NCI-H1694 (cell line): Measurements from ENCODE around the gene GRB7.
"Not testable (repeated sequence)": the region's sequence is repeated elsewhere in the genome, so short reads cannot be mapped to it uniquely, and the experiment has no call there.

Experiments
- DNase-seq: peaks from one replicate; lab custom pipeline; 2025; lab: John Stamatoyannopoulos, UW

The GRB7 gene

DNA sequence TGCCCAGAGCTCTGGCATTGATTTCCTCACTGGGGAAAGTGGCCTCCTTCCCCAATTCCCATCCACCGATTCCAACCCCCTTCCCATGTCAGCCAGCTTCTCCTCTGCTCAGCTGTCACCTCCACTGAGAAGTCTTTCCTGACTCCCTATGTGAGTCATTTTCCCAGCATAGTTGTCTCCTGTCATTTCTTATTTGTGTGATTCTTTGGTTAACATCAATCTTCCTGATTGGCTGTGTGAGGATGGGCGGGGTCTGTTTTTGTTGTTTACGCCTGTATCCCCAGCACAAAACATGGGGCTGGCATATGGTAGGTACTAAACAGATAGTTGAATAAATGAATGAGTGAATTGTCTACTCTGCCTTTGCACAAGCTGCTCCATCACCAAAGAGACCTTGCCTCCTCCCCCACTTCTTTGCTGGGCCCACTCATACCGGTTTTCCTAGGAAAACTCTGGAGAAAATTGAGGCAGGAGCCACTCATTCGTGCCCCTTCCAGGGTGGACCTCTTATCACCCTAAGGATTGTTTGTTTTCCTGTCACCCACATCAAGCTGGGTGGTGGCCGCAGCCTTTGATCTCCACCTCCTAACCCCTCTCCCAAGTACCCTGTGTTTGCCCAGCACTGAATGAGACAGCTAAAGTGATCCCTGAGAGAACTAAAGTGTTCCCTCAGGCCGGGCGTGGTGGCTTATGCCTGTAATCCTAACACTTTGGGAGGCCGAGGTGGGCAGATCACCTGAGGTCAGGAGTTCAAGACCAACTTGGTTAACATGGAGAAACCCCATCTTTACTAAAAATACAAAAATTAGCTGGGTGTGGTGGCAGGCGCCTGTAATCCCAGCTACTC, 1.2 kb upstream of the GRB7 start:
- no peak for DNase-seq

DNA sequence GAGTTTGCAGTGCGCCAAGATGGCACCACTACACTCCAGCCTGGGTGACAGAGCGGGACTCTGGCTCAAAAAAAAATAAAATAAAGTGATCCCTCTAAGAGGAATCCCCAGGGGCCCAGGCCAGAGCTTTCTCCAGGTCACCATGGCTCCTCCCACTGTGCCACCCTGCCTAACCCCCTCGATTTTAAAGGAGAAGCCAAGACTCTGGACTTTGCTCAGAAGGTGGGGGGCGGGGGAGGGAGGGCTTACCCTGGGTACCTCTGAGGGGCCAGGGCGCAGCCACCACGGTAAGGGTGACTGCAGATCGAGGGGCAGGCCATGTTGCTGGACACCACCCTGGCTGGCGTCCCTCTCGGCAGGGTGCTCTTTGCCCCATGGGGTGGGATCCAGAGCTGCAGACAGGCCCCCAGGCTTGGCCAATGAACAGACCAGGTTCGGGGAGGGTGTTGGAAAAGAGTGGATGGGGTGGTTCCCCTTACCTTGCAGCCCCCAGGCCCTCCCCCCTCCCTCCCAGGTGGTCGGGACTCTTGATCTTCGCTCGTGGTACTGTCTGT, 455 bp upstream of the GRB7 start:
- DNase-seq: no peak

DNA sequence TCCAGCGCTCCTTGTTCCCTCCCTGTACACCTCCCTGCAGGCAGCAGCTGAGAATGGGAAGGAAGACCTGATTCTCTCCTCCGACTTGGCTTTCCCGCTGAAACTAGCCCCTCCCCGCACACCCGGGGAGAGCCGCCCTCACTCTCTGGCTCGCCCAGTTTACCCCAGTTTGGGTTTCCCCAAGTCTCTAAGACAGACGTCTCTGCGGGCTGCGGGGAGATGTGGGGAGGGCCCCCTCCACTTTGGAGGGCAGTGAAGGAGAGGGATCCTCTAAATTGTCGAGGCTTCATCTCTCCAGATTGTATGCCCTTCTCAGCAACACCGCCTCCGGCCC, 797 bp downstream of the GRB7 start:
- DNase-seq: no peak

DNA sequence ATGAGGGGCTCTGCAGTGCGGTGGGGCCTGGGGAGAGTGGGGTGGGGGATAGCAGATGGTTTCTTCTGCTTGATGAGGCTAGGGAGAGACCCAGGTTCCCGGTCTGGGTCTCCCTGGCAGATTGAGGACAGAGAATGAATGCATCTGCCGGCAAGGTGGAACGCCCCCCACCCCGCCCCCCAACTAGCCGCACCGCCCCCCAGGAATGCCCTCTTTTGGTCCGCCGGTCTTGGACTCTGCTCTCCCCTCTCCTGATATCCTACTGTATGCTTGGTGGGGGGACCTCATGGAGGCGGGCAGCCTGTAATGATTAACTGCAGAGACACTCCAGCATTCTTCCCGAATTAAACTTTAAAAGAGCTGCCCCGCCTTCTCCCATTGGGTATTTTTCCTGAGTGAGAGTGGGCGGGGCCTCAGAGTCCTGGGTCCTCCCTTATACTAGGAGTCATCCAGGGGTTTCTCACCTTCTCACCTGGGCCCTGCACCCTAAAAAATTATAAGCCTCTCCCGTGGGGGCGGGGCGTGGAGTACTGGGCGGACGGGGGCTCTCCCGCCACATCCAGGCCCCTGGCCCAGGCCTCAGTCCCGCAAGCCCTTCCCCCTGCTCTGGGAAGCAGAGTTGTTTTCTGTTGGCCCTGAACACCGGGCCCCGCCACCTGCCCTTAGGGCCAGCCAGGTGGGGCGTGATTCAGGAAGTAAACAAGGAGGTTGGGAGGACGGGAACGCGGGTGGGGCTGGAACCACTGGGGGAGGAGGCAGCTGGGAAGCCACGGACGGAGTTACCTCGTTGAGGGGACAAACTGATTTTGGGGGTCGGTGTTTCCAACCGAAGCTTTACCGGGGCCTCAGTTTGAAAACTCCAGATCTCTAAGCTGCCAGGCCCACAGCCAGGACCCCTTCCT, 1.5 kb downstream of the GRB7 start:
- no peak for DNase-seq

DNA sequence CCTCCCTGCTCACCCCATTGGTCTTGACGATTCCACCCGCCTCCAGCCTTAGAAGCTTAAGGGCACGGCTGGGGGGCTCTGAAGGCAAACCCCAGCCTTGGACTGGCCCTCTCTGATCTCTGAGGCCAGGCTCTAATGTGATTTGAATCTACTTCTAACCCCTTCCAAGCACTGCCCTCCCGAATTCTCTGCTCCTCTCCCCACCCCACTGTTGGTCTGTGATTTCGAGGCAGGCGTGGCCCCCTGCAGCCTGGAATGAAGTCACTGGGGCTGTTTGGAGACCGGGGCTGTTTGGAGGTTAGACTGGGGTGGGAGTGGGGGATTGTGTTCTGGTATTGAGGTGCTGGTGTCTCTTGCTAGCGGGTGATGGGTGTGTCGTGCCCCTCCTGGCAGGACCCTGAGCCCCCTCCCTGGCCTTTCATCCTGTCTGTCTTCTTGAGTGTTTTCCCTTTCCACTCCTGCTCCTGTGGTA, 2.2 kb downstream of the GRB7 start:
- DNase-seq: no peak

DNA sequence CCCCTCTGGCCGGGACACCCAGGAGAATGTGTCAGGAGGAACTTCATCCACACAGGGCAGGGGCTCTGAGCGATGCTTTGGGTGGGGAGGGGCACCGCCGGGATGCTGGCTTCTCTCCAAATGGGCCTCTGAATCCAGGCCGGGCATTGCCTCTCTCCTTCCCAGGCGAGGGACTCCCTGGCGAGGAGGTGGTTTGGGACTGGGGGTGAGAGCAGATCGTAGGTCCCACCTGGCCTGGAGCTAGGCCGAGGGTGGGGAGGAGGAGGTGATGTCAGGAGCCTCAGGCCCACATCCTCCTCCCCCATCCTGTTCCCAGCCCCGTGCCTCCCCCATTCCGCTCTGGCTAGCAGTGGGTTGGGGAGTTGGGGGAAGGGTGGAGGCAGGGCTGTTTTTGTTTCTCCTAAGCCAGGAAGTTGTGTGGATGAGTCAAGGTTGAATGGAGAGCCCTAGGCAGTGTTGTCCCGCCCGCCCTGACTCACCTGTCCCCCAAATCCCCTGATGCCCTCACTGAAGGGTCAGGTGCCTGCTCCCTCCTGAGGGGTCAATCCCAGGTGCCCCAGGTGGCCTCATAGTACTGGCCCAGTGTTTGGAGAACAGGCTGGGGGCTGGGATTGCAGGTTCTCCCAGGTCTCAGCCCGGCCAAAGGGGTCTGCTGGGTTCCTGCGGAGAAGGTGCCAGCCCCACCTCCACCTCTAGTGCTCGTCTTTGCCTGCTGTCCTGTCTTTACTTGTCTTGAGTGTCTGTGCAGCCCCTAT, 2.8 kb downstream of the GRB7 start:
- DNase-seq: no peak

DNA sequence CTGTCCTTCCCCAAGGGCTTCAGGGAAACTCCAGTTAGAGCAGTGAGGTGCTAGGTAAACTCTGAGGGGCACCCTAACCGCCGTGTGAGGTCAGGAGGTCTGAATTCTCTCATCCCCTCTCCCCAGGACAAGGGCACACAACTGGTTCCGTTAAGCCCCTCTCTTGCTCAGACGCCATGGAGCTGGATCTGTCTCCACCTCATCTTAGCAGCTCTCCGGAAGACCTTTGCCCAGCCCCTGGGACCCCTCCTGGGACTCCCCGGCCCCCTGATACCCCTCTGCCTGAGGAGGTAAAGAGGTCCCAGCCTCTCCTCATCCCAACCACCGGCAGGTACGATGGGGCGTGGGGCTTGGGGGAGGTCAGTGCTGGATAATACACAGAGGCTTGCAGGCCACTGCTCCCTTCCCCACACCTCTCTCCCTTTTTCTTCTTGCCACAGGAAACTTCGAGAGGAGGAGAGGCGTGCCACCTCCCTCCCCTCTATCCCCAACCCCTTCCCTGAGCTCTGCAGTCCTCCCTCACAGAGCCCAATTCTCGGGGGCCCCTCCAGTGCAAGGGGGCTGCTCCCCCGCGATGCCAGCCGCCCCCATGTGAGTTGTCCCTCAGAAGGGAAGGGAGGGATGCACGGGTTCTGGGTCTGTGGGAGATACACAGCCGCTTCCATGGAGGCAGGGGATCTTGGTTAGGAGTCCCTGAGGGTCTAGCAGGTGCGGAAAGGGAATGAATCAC, 4.6 kb downstream of the GRB7 start:
- no peak for DNase-seq

DNA sequence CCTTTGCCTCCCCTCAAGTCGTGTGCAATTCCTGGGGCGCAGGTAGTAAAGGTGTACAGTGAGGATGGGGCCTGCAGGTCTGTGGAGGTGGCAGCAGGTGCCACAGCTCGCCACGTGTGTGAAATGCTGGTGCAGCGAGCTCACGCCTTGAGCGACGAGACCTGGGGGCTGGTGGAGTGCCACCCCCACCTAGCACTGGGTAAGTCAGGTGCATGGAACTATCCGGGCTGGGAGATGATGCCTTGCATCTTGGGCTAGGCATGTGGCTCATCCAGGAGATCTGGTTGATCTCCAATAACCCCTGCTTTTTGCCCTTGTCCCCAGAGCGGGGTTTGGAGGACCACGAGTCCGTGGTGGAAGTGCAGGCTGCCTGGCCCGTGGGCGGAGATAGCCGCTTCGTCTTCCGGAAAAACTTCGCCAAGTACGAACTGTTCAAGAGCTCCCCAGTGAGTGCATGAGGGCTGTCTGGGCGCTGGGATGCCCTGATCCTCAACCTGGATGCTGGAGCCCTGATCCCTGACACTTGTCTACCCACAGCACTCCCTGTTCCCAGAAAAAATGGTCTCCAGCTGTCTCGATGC, 5.2 kb downstream of the GRB7 start:
- no peak for DNase-seq

DNA sequence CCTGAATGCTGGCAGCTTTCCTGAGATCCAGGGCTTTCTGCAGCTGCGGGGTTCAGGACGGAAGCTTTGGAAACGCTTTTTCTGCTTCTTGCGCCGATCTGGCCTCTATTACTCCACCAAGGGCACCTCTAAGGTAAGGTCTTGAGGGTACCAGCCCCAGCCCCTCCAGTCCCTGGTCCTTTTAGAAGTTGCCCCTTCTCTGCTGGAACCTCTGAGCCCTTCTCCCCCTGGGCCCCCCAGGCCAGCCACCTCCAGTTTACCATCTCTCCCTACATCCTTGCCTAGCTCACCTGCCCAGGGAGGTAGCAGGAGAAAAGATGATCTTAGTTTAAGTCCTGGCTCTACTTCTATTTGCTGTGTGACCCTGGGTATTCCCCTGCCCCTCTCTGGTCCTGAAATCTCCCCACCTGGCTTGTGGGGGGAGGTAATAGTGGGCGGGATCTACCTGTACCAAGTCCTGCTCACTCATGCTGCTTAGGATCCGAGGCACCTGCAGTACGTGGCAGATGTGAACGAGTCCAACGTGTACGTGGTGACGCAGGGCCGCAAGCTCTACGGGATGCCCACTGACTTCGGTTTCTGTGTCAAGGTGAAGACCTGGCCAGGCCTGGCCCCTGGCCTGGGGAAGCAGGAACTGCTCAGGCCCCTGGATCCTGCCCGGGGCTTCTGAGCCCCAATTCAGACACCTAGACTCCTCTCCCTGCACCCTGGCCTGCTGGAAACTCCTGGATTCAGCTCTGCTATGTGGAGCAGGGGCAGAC, 6.5 kb downstream of the GRB7 start:
- DNase-seq: no peak

DNA sequence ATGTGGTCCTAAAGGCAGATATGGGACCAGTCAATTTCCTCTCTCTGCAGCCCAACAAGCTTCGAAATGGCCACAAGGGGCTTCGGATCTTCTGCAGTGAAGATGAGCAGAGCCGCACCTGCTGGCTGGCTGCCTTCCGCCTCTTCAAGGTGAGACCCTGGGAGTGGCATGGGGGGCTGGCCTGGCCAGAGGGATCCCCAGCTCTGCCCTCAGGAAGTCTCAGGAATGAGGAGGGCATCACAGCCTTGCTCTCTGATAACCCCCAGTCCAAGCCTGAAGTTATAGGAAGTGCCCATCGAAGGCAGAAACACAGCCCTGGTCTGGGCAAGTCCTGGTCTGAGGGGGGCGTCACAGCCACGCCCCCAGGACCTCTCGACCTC, 7.1 kb downstream of the GRB7 start:
- DNase-seq: no peak

DNA sequence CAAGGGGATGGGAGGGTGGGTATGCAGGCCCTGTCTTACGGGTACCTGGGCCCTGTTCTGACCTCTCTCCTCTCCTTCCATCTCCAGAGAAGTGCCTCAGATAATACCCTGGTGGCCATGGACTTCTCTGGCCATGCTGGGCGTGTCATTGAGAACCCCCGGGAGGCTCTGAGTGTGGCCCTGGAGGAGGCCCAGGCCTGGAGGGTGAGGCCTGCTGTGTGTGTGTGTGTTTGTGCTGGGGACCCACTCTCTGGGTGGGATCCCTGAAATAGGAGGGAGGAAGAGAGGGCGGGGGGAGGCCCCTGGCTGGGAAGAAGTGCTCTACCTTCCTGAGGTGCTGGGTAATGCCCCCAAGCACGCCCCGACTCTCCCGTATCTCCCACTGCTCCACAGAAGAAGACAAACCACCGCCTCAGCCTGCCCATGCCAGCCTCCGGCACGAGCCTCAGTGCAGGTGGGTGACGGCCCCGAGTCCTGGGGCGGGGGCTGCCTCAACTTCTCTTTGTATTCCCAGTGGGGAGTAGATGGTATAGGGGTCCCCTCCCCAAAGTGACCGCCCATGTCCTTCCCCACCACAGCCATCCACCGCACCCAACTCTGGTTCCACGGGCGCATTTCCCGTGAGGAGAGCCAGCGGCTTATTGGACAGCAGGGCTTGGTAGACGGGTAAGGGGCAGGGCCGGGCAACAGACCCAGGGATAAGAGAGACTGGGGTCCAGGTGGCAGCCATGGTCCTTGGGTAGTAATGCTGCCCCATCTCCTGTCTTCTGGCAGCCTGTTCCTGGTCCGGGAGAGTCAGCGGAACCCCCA, 7.8 kb downstream of the GRB7 start:
- no peak for DNase-seq

DNA sequence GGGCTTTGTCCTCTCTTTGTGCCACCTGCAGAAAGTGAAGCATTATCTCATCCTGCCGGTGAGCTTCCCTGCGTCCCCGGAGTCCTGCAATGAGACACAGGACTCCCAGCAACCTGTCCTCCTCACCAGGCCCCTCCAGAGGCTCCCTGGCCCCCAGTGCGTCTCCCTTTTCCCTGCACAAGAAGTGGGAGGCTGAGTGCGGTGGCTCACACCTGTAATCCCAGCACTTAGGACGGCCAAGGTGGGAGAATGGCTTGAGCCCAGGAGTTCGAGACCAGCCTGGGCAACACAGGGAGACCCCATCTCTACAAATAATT, 8.4 kb downstream of the GRB7 start:
- DNase-seq: no peak

DNA sequence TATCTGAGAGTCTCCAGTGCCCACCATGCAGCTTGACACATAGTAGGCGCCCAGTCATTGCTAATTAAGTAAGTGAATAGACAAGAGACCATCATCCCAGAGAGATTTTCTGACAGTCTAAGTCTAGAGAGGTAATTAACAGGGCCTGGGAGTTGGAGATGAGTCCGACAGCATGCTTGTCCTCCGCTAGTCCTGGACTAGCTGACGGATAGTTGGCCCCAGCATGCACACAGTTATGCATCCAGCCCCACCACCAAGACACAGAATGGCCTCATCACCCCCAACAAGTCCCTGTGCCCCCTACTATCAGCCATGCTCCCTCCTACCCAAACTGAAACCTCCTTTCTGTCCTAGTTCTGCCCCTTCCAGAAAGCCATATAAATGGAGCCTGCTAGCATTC, 10.0 kb downstream of the GRB7 start:
- no peak for DNase-seq

DNA sequence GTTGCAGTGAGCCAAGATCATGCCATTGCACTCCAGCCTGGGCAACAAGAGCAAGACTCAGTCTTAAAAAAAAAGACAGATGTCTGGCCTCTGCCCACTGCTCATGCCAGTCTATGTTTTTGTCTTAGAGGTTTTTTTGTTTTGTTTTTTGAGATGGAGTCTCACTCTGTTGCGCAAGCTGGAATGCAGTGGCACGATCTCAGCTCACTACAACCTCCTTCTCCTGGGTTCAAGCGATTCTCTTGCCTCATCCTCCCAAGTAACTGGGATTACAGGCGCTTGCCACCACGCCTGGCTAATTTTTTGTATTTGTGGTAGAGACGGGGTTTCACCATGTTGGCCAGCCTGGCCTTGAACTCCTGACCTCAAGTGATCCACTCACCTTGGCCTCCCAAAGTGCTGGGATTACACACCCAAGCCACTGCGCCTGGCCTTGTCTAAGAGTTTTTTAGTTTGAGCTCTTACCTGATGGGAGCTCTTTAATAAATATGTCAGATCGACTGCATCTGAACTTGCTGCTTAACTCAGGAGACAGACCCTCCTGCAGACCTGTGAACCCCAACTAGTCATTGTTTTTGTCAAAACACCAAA, 10.8 kb downstream of the GRB7 start:
- DNase-seq: not testable (repeated sequence)

DNA sequence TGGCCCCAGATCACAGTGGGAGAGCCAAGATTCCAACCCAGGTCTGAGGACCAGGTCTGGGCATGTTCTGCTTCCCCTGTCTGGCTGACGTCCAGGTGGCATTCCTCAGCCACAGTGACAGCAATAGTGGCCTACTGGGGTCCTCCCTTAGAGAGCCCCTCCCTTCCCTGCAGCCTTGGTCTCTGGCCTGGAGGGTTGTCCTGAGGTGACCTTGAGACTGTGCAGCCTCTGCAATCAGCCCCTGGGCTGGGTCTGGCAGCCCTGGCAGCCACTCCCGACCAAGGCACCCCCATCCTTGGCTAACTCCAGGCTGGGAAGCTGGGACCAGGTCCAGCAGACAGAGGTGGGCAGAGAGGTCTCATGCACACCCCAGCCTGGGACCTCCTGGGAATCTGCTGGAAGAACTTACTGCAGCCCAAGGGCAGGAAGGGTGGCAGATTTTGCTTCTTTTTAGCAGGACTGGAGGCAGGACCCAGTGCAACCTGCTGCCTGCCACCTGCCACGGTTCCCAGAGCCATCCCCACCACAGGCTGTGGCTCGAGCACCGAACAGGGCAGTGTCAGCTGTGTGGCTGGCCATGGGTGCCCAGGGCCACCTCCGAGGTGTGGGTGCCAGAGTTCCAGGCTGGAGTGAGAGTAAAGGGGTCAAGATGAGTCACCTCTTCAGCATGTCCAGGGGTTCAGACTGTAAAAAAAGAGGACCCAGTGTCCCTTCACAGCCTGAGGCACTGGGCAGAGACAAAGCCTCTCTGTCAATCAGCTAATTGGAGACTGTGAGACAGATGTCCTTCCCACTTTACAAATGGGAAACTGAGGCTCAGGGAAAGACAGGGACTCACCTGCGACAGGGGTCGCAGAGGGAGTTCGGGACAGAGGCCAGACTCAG, 12.6 kb downstream of the GRB7 start:
- DNase-seq: no peak

DNA sequence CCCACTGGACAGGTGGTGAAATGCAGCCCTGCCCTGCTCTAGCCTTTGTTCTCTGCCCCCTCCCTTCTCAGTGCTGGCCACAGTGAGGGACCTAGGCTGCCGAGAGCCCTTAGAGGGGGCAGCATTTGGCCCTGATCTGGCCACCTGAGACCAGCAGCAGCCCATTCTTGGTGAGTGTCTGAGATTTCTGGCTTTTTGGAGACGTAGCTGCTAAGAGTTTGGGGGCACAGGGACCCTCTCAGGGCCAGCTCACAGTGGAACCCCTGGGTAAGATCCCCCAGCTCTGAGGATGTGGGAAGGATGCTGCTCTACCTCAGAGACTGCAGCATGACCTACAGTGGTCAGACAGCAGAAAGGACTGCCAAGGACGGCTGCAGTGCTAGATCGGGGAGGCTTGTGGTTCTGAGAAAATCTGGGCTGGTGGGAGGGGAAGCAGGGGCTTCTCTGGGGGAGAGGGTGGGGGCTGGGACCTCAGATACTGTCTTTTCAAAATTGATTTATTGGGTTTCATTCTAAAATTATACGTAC, 13.3 kb downstream of the GRB7 start:
- no peak for DNase-seq

DNA sequence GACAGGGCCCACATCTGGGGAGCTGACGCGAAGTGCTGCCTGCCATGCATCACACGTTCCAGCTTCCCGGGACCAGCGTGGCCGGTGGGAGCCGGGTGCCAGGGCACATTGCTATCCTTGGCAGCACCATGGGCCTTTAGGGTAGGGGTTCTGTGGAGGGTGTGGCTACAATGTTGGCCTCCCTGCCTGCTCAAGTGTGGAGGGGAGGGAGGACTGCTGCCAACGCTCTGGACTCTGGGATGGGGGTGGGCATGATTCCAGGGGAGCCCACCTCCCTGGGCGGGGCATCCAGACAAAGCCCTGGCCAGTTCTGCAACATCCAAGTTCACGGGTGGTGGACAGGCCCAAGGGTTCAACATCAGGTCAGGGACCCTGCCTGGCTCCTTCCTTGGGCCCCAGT, 13.9 kb downstream of the GRB7 start:
- no peak for DNase-seq
